ENCODE data around the gene KAZN.

KAZN gene

DNA sequence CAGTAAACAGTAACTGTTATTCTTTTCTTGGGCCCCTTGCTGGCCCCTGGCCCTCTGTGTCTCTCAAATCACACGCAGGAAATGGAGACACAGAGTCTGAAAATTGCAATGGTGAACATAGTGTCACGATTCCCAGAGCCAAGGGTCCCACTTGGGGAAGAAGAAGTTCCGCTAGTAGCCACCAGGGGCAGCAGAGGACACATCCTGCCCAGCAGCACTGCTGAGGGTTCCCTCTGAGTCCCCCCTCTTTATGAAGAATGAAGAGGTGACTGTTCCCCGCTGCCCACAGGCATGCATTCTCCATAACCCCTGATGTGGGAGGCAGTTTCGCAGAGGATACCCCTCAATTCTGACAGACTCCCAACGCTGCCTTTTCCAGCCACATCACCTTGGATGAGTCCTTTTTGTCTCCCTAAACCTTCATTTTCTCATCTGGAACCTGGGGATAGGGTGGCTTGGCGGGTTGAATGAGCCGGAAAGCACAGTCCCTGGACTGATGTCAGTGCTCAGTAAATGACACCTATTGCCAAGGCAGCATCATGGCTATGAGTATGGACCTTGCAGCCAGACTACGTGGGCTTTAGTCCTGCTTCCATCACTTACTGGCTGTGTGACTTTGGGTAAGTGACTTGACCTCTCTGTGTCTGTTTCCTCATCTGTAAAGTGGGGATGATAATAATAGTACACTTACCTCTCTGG, 317.0 kb downstream of the KAZN start:
- no peak overlapping the region for H2AFZ ChIP-seq (ENCODE audit: low read depth, low read length)
- no peak overlapping the region for H3K14ac ChIP-seq (ENCODE audit: low read length in 2 of 2)
- H3K4me2 ChIP-seq (ENCODE audit: low read length, poor library complexity, severe bottlenecking): no peak overlapping the region
- H2BK12ac ChIP-seq (ENCODE audit: low read length in 2 of 2): peak overlapping the region; percentile 16 to 79
- H3K27me3 ChIP-seq (ENCODE audit: control insufficient read depth in 1 of 2, insufficient read depth in 1 of 2, low read length in 2 of 2): no peaks in the 10 kb centered on the region
- no peak overlapping the region for H2BK5ac ChIP-seq (ENCODE audit: low read depth, low read length, poor library complexity, severe bottlenecking)
- H3K9ac ChIP-seq (ENCODE audit: low read length): no peak overlapping the region
- no peak overlapping the region for H4K91ac ChIP-seq (ENCODE audit: low read length)
- H2BK15ac ChIP-seq (ENCODE audit: low read depth, poor library complexity, severe bottlenecking): no peak overlapping the region
- H3K23ac ChIP-seq (ENCODE audit: low read length in 2 of 2): no peak overlapping the region
- H3K27ac ChIP-seq (ENCODE audit: low read length, poor library complexity, severe bottlenecking): no peak overlapping the region
- no peak overlapping the region for H3K4ac ChIP-seq (ENCODE audit: low read depth in 1 of 2, low read length in 2 of 2)
- H3K4me3 ChIP-seq (ENCODE audit: insufficient read depth in 1 of 2, low read depth in 1 of 2, low read length in 2 of 2): no peak overlapping the region
- H4K8ac ChIP-seq (ENCODE audit: low read length): no peak overlapping the region
- H2AK5ac ChIP-seq (ENCODE audit: low read length, severe bottlenecking): no peak overlapping the region
- H2BK120ac ChIP-seq (ENCODE audit: low read depth, low read length): no peak overlapping the region
- H3K18ac ChIP-seq (ENCODE audit: low read depth in 1 of 2, low read length in 2 of 2): no peak overlapping the region
- WGBS: 48% methylated on average over 9 of the region's 9 CpGs
- peaks cover 6% of the 10 kb centered on the region for H3K4me1 ChIP-seq (ENCODE audit: control insufficient read depth, insufficient read depth, low read depth, low read length)
- peak; percentile 60 for DNase-seq
- no peaks in the 10 kb centered on the region for H3K36me3 ChIP-seq (ENCODE audit: control insufficient read depth in 1 of 2, insufficient read depth in 2 of 2, low read depth in 1 of 2, low read length in 2 of 2)
- H3K9me3 ChIP-seq (ENCODE audit: control insufficient read depth, low read length): no peaks in the 10 kb centered on the region
- H3K79me1 ChIP-seq (replicated peaks; ENCODE audit: low read length, poor library complexity, severe bottlenecking): no peaks in the 10 kb centered on the region

DNA sequence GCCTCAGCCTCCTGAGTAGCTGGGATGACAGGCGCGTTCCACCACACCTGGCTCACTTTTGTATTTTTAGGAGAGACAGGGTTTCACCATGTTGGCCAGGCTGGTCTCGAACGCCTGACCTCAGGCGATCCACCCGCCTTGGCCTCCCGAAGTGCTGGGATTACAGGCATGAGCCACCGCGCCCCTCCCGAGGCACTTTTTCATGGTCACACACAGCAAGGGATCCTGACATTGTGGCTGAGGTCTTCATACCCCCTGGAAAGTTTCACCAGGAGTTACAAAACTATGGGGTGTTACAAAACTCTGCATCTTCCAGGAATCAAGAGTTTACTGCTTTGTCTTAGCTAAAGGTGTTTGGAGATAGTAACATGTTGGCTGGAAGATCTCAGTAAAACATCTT, 320.8 kb downstream of the KAZN start:
- H3K9ac ChIP-seq (ENCODE audit: low read length): no peak overlapping the region
- no peak overlapping the region for H2BK5ac ChIP-seq (ENCODE audit: low read depth, low read length, poor library complexity, severe bottlenecking)
- no peak overlapping the region for H3K4ac ChIP-seq (ENCODE audit: low read depth in 1 of 2, low read length in 2 of 2)
- DNase-seq: no peak
- 96% methylated on average over 10 of the region's 10 CpGs for WGBS
- H3K23ac ChIP-seq (ENCODE audit: low read length in 2 of 2): no peak overlapping the region
- no peaks in the 10 kb centered on the region for H3K27me3 ChIP-seq (ENCODE audit: control insufficient read depth in 1 of 2, insufficient read depth in 1 of 2, low read length in 2 of 2)
- no peak overlapping the region for H2BK12ac ChIP-seq (ENCODE audit: low read length in 2 of 2)
- no peak overlapping the region for H2AFZ ChIP-seq (ENCODE audit: low read depth, low read length)
- peak overlapping the region; percentile 34 for H4K91ac ChIP-seq (ENCODE audit: low read length)
- no peak overlapping the region for H3K4me2 ChIP-seq (ENCODE audit: low read length, poor library complexity, severe bottlenecking)
- no peaks in the 10 kb centered on the region for H3K36me3 ChIP-seq (ENCODE audit: control insufficient read depth in 1 of 2, insufficient read depth in 2 of 2, low read depth in 1 of 2, low read length in 2 of 2)
- H2BK120ac ChIP-seq (ENCODE audit: low read depth, low read length): no peak overlapping the region
- H2AK5ac ChIP-seq (ENCODE audit: low read length, severe bottlenecking): no peak overlapping the region
- H2BK15ac ChIP-seq (ENCODE audit: low read depth, poor library complexity, severe bottlenecking): no peak overlapping the region
- H3K27ac ChIP-seq (ENCODE audit: low read length, poor library complexity, severe bottlenecking): no peak overlapping the region
- H3K4me1 ChIP-seq (ENCODE audit: control insufficient read depth, insufficient read depth, low read depth, low read length): peaks cover 15% of the 10 kb centered on the region
- H3K79me1 ChIP-seq (replicated peaks; ENCODE audit: low read length, poor library complexity, severe bottlenecking): no peaks in the 10 kb centered on the region
- no peak overlapping the region for H3K18ac ChIP-seq (ENCODE audit: low read depth in 1 of 2, low read length in 2 of 2)
- no peak overlapping the region for H3K4me3 ChIP-seq (ENCODE audit: insufficient read depth in 1 of 2, low read depth in 1 of 2, low read length in 2 of 2)
- no peak overlapping the region for H4K8ac ChIP-seq (ENCODE audit: low read length)
- H3K14ac ChIP-seq (ENCODE audit: low read length in 2 of 2): no peak overlapping the region
- no peaks in the 10 kb centered on the region for H3K9me3 ChIP-seq (ENCODE audit: control insufficient read depth, low read length)

DNA sequence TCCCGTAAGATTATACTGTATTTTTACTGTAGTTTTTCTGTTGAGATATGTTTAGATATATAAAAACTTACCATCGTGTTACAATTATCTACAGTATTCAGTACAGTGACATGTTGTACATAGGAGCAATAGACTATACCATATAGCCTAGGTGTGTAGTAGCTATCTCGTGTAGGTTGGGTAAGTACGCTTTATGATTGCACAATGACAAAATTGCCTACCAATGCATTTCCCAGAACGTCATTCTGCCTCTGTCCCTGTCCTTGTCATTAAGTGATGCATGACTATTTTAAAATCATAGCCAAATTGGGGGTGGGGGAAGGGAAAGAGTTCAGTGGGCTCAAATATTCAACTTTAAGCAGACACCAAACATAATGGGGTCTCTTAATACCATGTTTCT, 321.3 kb downstream of the KAZN start:
- Histone ChIP-seq H2BK15ac (ENCODE audit: low read depth, poor library complexity, severe bottlenecking) (no peak overlapping the region), H3K4me2 (ENCODE audit: low read length, poor library complexity, severe bottlenecking) (no peak overlapping the region), H3K4me1 (ENCODE audit: control insufficient read depth, insufficient read depth, low read depth, low read length) (peaks cover 15% of the 10 kb centered on the region), H4K91ac (ENCODE audit: low read length) (no peak overlapping the region), H3K27ac (ENCODE audit: low read length, poor library complexity, severe bottlenecking) (no peak overlapping the region), H3K79me1 (replicated peaks; ENCODE audit: low read length, poor library complexity, severe bottlenecking) (no peaks in the 10 kb centered on the region), H2BK120ac (ENCODE audit: low read depth, low read length) (no peak overlapping the region), H2AFZ (ENCODE audit: low read depth, low read length) (no peak overlapping the region), H3K18ac (ENCODE audit: low read depth in 1 of 2, low read length in 2 of 2) (no peak overlapping the region), H3K14ac (ENCODE audit: low read length in 2 of 2) (no peak overlapping the region), H3K4me3 (ENCODE audit: insufficient read depth in 1 of 2, low read depth in 1 of 2, low read length in 2 of 2) (no peak overlapping the region), H2BK5ac (ENCODE audit: low read depth, low read length, poor library complexity, severe bottlenecking) (no peak overlapping the region), H2BK12ac (ENCODE audit: low read length in 2 of 2) (no peak overlapping the region), H3K23ac (ENCODE audit: low read length in 2 of 2) (no peak overlapping the region), H3K27me3 (ENCODE audit: control insufficient read depth in 1 of 2, insufficient read depth in 1 of 2, low read length in 2 of 2) (no peaks in the 10 kb centered on the region), H2AK5ac (ENCODE audit: low read length, severe bottlenecking) (no peak overlapping the region), H4K8ac (ENCODE audit: low read length) (no peak overlapping the region), H3K4ac (ENCODE audit: low read depth in 1 of 2, low read length in 2 of 2) (no peak overlapping the region), H3K9ac (ENCODE audit: low read length) (no peak overlapping the region), H3K36me3 (ENCODE audit: control insufficient read depth in 1 of 2, insufficient read depth in 2 of 2, low read depth in 1 of 2, low read length in 2 of 2) (no peaks in the 10 kb centered on the region), H3K9me3 (ENCODE audit: control insufficient read depth, low read length) (no peaks in the 10 kb centered on the region)
- 90% methylated on average over 2 of the region's 5 CpGs for WGBS
- no peak for DNase-seq

DNA sequence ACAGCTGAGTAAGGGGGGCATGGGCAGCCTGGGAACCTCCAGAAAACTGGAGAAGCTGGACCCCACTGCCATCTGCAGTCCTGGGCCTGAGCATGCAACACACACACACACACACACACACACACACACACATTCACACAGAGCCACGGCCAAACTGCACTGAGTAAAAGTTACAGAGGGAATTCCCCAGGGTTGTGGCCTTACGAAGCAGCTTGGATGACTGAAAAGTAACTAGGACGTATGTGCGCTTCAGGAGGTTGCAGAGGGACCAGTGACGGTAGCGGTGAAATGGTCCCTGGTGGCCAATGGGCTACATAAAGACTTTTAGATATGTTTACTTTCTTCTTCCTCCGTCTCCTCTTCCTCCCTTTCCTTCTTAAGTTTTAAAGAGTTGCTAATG, 322.6 kb downstream of the KAZN start:
- no peak overlapping the region for H2BK15ac ChIP-seq (ENCODE audit: low read depth, poor library complexity, severe bottlenecking)
- no peak overlapping the region for H3K23ac ChIP-seq (ENCODE audit: low read length in 2 of 2)
- H3K14ac ChIP-seq (ENCODE audit: low read length in 2 of 2): no peak overlapping the region
- no peaks in the 10 kb centered on the region for H3K9me3 ChIP-seq (ENCODE audit: control insufficient read depth, low read length)
- H3K4me2 ChIP-seq (ENCODE audit: low read length, poor library complexity, severe bottlenecking): no peak overlapping the region
- H3K18ac ChIP-seq (ENCODE audit: low read depth in 1 of 2, low read length in 2 of 2): peak overlapping the region in 1 of 2 experiments; percentile 13
- H3K9ac ChIP-seq (ENCODE audit: low read length): no peak overlapping the region
- peaks cover 7% of the 10 kb centered on the region for H3K79me1 ChIP-seq (replicated peaks; ENCODE audit: low read length, poor library complexity, severe bottlenecking)
- peak overlapping the region; percentile 59 for H2BK120ac ChIP-seq (ENCODE audit: low read depth, low read length)
- H3K4me3 ChIP-seq (ENCODE audit: insufficient read depth in 1 of 2, low read depth in 1 of 2, low read length in 2 of 2): no peak overlapping the region
- DNase-seq: peak; percentile 88
- H2AK5ac ChIP-seq (ENCODE audit: low read length, severe bottlenecking): no peak overlapping the region
- H3K27ac ChIP-seq (ENCODE audit: low read length, poor library complexity, severe bottlenecking): no peak overlapping the region
- H3K4me1 ChIP-seq (ENCODE audit: control insufficient read depth, insufficient read depth, low read depth, low read length): peaks cover 19% of the 10 kb centered on the region
- H3K4ac ChIP-seq (ENCODE audit: low read depth in 1 of 2, low read length in 2 of 2): no peak overlapping the region
- peak overlapping the region; percentile 59 for H4K91ac ChIP-seq (ENCODE audit: low read length)
- H3K36me3 ChIP-seq (ENCODE audit: control insufficient read depth in 1 of 2, insufficient read depth in 2 of 2, low read depth in 1 of 2, low read length in 2 of 2): no peaks in the 10 kb centered on the region
- peak overlapping the region; percentile 62 for H4K8ac ChIP-seq (ENCODE audit: low read length)
- H2BK5ac ChIP-seq (ENCODE audit: low read depth, low read length, poor library complexity, severe bottlenecking): no peak overlapping the region
- H3K27me3 ChIP-seq (ENCODE audit: control insufficient read depth in 1 of 2, insufficient read depth in 1 of 2, low read length in 2 of 2): no peaks in the 10 kb centered on the region
- no peak overlapping the region for H2AFZ ChIP-seq (ENCODE audit: low read depth, low read length)
- peak overlapping the region; percentile 7 to 66 for H2BK12ac ChIP-seq (ENCODE audit: low read length in 2 of 2)
- WGBS: 43% methylated on average over 3 of the region's 7 CpGs
